Measurements from ENCODE around the gene ACADVL.
A peak's percentile ranks its signal among the peaks of the same experiment; 100 is the strongest.

GRCh38 chr17:7234083-7234951 is 14.6 kb downstream of the ACADVL start, which contains the start of gene DVL2:
- TF ChIP-seq POLR2A (IDR thresholded peaks at IDR 0.05) (peak; percentile 51 to 69), POLR2AphosphoS5 (IDR thresholded peaks at IDR 0.05) (peak; percentile 62 to 91 (median 88)), EP300 (IDR thresholded peaks at IDR 0.05) (peak in 1 of 4 donors; percentile 32)
- TF ChIP-seq, protein P1, sequence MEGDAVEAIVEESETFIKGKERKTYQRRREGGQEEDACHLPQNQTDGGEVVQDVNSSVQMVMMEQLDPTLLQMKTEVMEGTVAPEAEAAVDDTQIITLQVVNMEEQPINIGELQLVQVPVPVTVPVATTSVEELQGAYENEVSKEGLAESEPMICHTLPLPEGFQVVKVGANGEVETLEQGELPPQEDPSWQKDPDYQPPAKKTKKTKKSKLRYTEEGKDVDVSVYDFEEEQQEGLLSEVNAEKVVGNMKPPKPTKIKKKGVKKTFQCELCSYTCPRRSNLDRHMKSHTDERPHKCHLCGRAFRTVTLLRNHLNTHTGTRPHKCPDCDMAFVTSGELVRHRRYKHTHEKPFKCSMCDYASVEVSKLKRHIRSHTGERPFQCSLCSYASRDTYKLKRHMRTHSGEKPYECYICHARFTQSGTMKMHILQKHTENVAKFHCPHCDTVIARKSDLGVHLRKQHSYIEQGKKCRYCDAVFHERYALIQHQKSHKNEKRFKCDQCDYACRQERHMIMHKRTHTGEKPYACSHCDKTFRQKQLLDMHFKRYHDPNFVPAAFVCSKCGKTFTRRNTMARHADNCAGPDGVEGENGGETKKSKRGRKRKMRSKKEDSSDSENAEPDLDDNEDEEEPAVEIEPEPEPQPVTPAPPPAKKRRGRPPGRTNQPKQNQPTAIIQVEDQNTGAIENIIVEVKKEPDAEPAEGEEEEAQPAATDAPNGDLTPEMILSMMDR (IDR thresholded peaks at IDR 0.05) = no peak

Data from sigmoid colon (tissue), 4 donors.